Activated CD8-positive, alpha-beta memory T cell treated with anti-CD3 and anti-CD28 coated beads, Interleukin-2, amount 10 ng/mL, durations not matched to agents 7 days and 5 days (primary cell): ENCODE data around the gene SYNPO. TPM values are rescaled to one million over a fixed set of nuclear protein-coding genes. Genes with fewer than 3 reads are reported as not detected.

Experiments
- ATAC-seq: fragments of 150-1000 bp; cut with Tn5 transposase; one replicate; pipeline ENCODE4 v1.10.0; 2021; ENCODE audit warnings: moderate library complexity
- CTCF ChIA-PET: fragments of 350-600 bp; sonication (Branson Sonifier 250); formaldehyde crosslinking; loops from one replicate; lab custom pipeline; 2021; ENCODE audit warnings: antibody characterized with exemption; lab: Charles Lee
- DNase-seq: peaks from one replicate; pipeline ENCODE4 v3.0.0-alpha.2; 2020
- H3K27ac Mint-ChIP-seq: one replicate; pipeline ENCODE4 v1.8.0; 2021; ENCODE audit warnings: mild to moderate bottlenecking, mixed read lengths
- H3K27me3 Mint-ChIP-seq: one replicate; pipeline ENCODE4 v1.8.0; 2021; ENCODE audit warnings: mixed read lengths
- H3K36me3 Mint-ChIP-seq: one replicate; pipeline ENCODE4 v1.8.0; 2021; ENCODE audit warnings: mild to moderate bottlenecking, mixed read lengths
- H3K4me1 Mint-ChIP-seq: one replicate; pipeline ENCODE4 v1.8.0; 2021; ENCODE audit warnings: mixed read lengths
- H3K4me3 Mint-ChIP-seq: one replicate; pipeline ENCODE4 v1.8.0; 2021; ENCODE audit warnings: mild to moderate bottlenecking, moderate library complexity, mixed read lengths
- H3K9me3 Mint-ChIP-seq: one replicate; pipeline ENCODE4 v1.8.0; 2022; ENCODE audit warnings: low read depth, mixed read lengths
- total RNA-seq, 2 experiments: library from RNA; stranded (reverse); gene quantifications; one replicate each; pipeline ENCODE4 v1.2.3, GENCODE V29; 2021

The SYNPO gene
- total RNA-seq, 2 experiments from 2014 or later, result 0.05 to 0.09 TPM

GRCh38 chr5:150633429-150633828, 7.0 kb upstream of the SYNPO start:
- Mint-ChIP-seq H3K4me3 (no peak overlapping the region), H3K4me1 (no peaks in the 10 kb centered on the region), H3K9me3 (no peaks in the 10 kb centered on the region), H3K36me3 (no peaks in the 10 kb centered on the region), H3K27ac (no peak overlapping the region), H3K27me3 (peaks cover 22% of the 10 kb centered on the region)
- CTCF ChIA-PET, result no interaction called here
- ATAC-seq (no peak), DNase-seq (no peak)

- Mint-ChIP-seq H3K27me3 (peaks cover 26% of the 10 kb centered on the region), H3K4me1 (no peaks in the 10 kb centered on the region), H3K27ac (no peak overlapping the region), H3K9me3 (no peaks in the 10 kb centered on the region), H3K4me3 (no peak overlapping the region), H3K36me3 (no peaks in the 10 kb centered on the region)
- CTCF ChIA-PET, result no interaction called here
- DNase-seq (no peak), ATAC-seq (no peak)
Observed at GRCh38 chr5:150636391-150637244, 3.8 kb upstream of the SYNPO start.

- no peak for DNase-seq
- H3K27me3 Mint-ChIP-seq, result peaks cover 26% of the 10 kb centered on the region
- CTCF ChIA-PET, result no interaction called here
- no peaks in the 10 kb centered on the region for H3K36me3 Mint-ChIP-seq
- H3K4me3 Mint-ChIP-seq, result no peak overlapping the region
- no peaks in the 10 kb centered on the region for H3K4me1 Mint-ChIP-seq
- H3K9me3 Mint-ChIP-seq, result no peaks in the 10 kb centered on the region
- no peak overlapping the region for H3K27ac Mint-ChIP-seq
- no peak for ATAC-seq
Observed at GRCh38 chr5:150637245-150638052, 3.0 kb upstream of the SYNPO start.

GRCh38 chr5:150638053-150638444, 2.4 kb upstream of the SYNPO start:
- Mint-ChIP-seq H3K27me3 (peaks cover 26% of the 10 kb centered on the region), H3K9me3 (no peaks in the 10 kb centered on the region), H3K36me3 (no peaks in the 10 kb centered on the region), H3K27ac (no peak overlapping the region), H3K4me1 (no peaks in the 10 kb centered on the region), H3K4me3 (no peak overlapping the region)
- ATAC-seq (no peak), DNase-seq (no peak)
- CTCF ChIA-PET, result interaction anchor here (1.1 kb wide), 1 partner anchor 164 kb away, joined by 3 read pairs; no protein-coding TSS in a partner anchor

- no peak overlapping the region for H3K4me3 Mint-ChIP-seq
- DNase-seq (no peak), ATAC-seq (no peak)
- CTCF ChIA-PET, result interaction anchor here (1.1 kb wide), 1 partner anchor 163 kb away, joined by 3 read pairs; no protein-coding TSS in a partner anchor
- H3K27me3 Mint-ChIP-seq, result peaks cover 26% of the 10 kb centered on the region
- no peaks in the 10 kb centered on the region for H3K36me3 Mint-ChIP-seq
- no peaks in the 10 kb centered on the region for H3K9me3 Mint-ChIP-seq
- no peak overlapping the region for H3K27ac Mint-ChIP-seq
- no peaks in the 10 kb centered on the region for H3K4me1 Mint-ChIP-seq
Observed at GRCh38 chr5:150638488-150639376, 1.7 kb upstream of the SYNPO start.

- ATAC-seq, result no peak
- DNase-seq, result no peak
- Mint-ChIP-seq H3K4me1 (no peaks in the 10 kb centered on the region), H3K27ac (no peak overlapping the region), H3K9me3 (no peaks in the 10 kb centered on the region), H3K4me3 (no peak overlapping the region), H3K36me3 (no peaks in the 10 kb centered on the region), H3K27me3 (peaks cover 26% of the 10 kb centered on the region)
- CTCF ChIA-PET, result interaction anchor here (1.1 kb wide), 1 partner anchor 162 kb away, joined by 3 read pairs; no protein-coding TSS in a partner anchor
Observed at GRCh38 chr5:150639377-150639692, 1.1 kb upstream of the SYNPO start.

- H3K9me3 Mint-ChIP-seq, result no peaks in the 10 kb centered on the region
- ATAC-seq (no peak), DNase-seq (no peak)
- peaks cover 30% of the 10 kb centered on the region for H3K27me3 Mint-ChIP-seq
- CTCF ChIA-PET, result no interaction called here
- H3K27ac Mint-ChIP-seq, result no peak overlapping the region
- H3K4me3 Mint-ChIP-seq, result no peak overlapping the region
- H3K36me3 Mint-ChIP-seq, result no peaks in the 10 kb centered on the region
- no peaks in the 10 kb centered on the region for H3K4me1 Mint-ChIP-seq
Observed at GRCh38 chr5:150639751-150640150, 709 bp upstream of the SYNPO start.

- H3K4me1 Mint-ChIP-seq, result no peaks in the 10 kb centered on the region
- no peak overlapping the region for H3K27ac Mint-ChIP-seq
- H3K4me3 Mint-ChIP-seq, result no peak overlapping the region
- CTCF ChIA-PET, result no interaction called here
- H3K9me3 Mint-ChIP-seq, result no peaks in the 10 kb centered on the region
- H3K36me3 Mint-ChIP-seq, result no peaks in the 10 kb centered on the region
- no peak for ATAC-seq
- DNase-seq, result no peak
- H3K27me3 Mint-ChIP-seq, result peaks cover 28% of the 10 kb centered on the region
Observed at GRCh38 chr5:150641006-150641570, 628 bp downstream of the SYNPO start.

- H3K36me3 Mint-ChIP-seq, result no peaks in the 10 kb centered on the region
- no peak overlapping the region for H3K4me3 Mint-ChIP-seq
- no peaks in the 10 kb centered on the region for H3K9me3 Mint-ChIP-seq
- H3K27me3 Mint-ChIP-seq, result peaks cover 21% of the 10 kb centered on the region
- DNase-seq, result no peak
- H3K27ac Mint-ChIP-seq, result no peak overlapping the region
- CTCF ChIA-PET, result interaction anchor here (1.4 kb wide), 1 partner anchor 14 kb away, joined by 4 read pairs; no protein-coding TSS in a partner anchor
- no peaks in the 10 kb centered on the region for H3K4me1 Mint-ChIP-seq
- no peak for ATAC-seq
Observed at GRCh38 chr5:150641824-150642566, 1.5 kb downstream of the SYNPO start.

- CTCF ChIA-PET, result interaction anchor here (0.9 to 1.4 kb wide), 2 partner anchors 13 to 21 kb away, joined by 3 to 4 read pairs; no protein-coding TSS in a partner anchor
- Mint-ChIP-seq H3K4me1 (no peaks in the 10 kb centered on the region), H3K27me3 (peaks cover 17% of the 10 kb centered on the region), H3K36me3 (no peaks in the 10 kb centered on the region), H3K9me3 (no peaks in the 10 kb centered on the region), H3K27ac (no peak overlapping the region), H3K4me3 (no peak overlapping the region)
- DNase-seq (no peak), ATAC-seq (no peak)
Observed at GRCh38 chr5:150642567-150642927, 2.1 kb downstream of the SYNPO start.

GRCh38 chr5:150642991-150643710, 2.7 kb downstream of the SYNPO start:
- Mint-ChIP-seq H3K4me1 (no peaks in the 10 kb centered on the region), H3K27ac (no peak overlapping the region), H3K36me3 (no peaks in the 10 kb centered on the region), H3K4me3 (no peak overlapping the region), H3K9me3 (no peaks in the 10 kb centered on the region), H3K27me3 (peaks cover 14% of the 10 kb centered on the region)
- no peak for ATAC-seq
- CTCF ChIA-PET, result interaction anchor here (0.9 to 1.4 kb wide), 2 partner anchors 13 to 21 kb away, joined by 3 to 4 read pairs; no protein-coding TSS in a partner anchor
- DNase-seq, result no peak

- DNase-seq (no peak), ATAC-seq (no peak)
- CTCF ChIA-PET, result interaction anchor here (0.7 kb wide), 1 partner anchor 203 kb away, joined by 3 read pairs; no protein-coding TSS in a partner anchor
- H3K36me3 Mint-ChIP-seq, result no peaks in the 10 kb centered on the region
- no peaks in the 10 kb centered on the region for H3K4me1 Mint-ChIP-seq
- no peak overlapping the region for H3K27ac Mint-ChIP-seq
- H3K4me3 Mint-ChIP-seq, result no peak overlapping the region
- H3K9me3 Mint-ChIP-seq, result no peaks in the 10 kb centered on the region
- H3K27me3 Mint-ChIP-seq, result peaks cover 10% of the 10 kb centered on the region
Observed at GRCh38 chr5:150644058-150644457, 3.6 kb downstream of the SYNPO start.
